Ishikawa (cell line): Measurements from ENCODE around the gene AKT1S1.

Source experiments
- EGR1 ChIP-seq: IDR thresholded peaks from 2 replicates; pipeline ENCODE4 v1.6.1; 2012
- EP300 ChIP-seq: IDR thresholded peaks from 2 replicates; pipeline ENCODE4 v1.6.1; 2012; ENCODE audit warnings: borderline replicate concordance
- RAD21 ChIP-seq: IDR thresholded peaks from 2 replicates; pipeline ENCODE4 v1.6.1; 2012; ENCODE audit warnings: low read depth
- TAF1 ChIP-seq: IDR thresholded peaks from 2 replicates; pipeline ENCODE4 v1.6.1; 2012; ENCODE audit warnings: low read depth, mild to moderate bottlenecking
- TEAD4 ChIP-seq: IDR thresholded peaks from 2 replicates; pipeline ENCODE4 v1.6.1; 2012
- YY1 ChIP-seq: IDR thresholded peaks from 2 replicates; pipeline ENCODE4 v1.6.1; 2012; ENCODE audit warnings: low read depth

- no peak for TF ChIP-seq TAF1
- TF ChIP-seq EP300: no peak
- TF ChIP-seq TEAD4: no peak
- no peak for TF ChIP-seq YY1
- TF ChIP-seq RAD21: no peak
- no peak for TF ChIP-seq EGR1
These were observed 43.6 kb upstream of the AKT1S1 start for GRCh38 chr19:49920624-49921363.
